SKM-1 treated with dmso at 0.1 percent for 144 hours (cell line): ENCODE results near the gene MGARP.
"Not testable (repeated sequence)": the region's sequence is repeated elsewhere in the genome, so short reads cannot be mapped to it uniquely, and the experiment has no call there.

Experiments used
- DNase-seq: peaks from one replicate; lab custom pipeline; 2025; ENCODE audit not compliant: unreplicated experiment; lab: John Stamatoyannopoulos, UW

MGARP gene

DNA sequence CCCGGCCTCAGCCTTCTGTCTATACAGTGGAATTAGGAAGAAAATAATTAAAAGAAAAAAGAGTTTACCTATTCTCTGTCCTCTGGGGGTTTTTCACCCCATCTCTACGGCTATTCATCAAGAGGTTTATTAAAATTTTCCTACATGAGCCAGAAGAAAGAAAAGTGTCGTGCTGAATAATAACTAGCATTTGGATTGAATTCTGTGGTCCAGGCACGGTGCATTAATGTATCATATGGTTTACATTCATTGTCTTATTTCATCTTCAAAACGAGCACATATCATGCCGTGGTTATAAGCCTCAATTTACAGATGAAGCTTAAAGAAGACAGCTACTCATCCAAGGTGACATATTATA, 15.9 kb upstream of the MGARP start:
- DNase-seq, result no peak

DNA sequence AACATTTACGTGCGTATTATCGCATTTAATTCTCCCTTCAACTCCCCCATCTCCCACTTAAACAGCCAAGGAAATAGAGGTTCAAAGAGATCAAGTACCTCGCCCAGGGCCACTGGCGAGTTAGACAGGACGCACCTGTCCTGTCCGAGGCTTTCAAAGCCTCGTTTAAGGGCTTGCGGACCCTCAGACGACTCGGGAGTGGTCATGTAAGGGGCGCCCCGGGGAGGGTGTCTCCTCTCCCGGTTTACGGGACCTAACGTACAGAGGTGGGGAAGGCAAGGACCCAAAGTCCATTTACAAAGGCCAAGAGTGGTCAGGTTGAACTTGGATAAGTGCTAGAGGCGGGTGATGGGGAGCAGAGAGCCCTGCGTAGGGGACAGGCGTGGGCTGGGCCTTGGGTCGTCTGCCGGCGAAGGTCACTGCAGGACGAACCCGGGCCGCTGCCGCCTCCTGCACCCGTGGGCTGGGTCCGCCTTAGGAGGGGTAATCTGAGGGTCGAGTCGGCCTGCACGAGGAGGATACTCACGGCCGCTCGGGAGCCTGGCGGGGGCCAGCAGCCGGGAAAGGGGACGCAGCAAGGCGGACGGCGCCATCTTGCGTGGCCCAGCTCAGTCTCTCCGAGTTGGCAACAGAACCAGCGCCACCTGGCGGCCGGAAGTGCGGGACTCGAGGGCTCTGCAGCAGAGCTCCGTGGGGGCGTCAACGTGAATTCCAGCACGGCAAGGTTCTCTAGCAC, 15.3 kb upstream of the MGARP start:
- DNase-seq, result peak; percentile 91

DNA sequence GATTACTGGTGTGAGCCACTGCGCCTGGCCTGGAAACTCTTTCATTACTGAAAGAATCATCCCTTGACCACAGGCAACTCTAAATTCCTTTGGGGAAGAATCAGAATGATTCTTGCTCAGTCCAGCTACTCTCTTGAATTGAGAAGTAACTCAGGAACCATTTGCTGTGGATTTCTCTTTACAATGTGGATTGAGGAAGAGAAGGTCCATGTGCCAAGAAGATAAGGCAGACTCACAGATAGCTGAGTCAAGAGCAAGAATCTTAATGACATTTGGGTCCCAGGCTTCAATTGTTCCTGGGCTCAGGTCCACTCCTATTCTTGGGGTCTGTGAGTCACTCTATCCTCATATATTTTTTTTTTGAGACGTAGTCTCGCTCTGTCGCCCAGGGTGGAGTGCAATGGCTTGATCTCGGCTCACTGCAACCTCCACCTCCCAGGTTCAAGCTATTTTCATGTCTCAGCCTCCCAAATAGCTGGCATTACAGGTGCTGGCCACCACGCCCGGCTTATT, 6.2 kb upstream of the MGARP start:
- no peak for DNase-seq

DNA sequence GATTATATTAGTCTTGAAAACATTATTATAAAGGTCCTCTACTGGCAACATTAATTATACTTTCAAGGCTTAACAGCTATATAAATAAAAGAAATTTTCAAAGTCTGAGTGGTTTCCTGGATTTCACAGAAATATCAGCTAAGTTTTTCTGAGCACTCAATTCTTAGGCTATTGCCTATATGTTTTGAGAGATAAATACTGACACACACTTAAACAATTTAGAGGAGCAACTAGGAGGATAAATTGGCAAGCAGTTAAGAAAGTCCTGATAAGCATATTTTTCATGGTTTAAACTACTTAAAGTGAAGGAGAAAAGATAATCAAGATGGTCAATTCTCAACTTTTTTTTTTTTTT, 2.7 kb upstream of the MGARP start:
- DNase-seq, result no peak

DNA sequence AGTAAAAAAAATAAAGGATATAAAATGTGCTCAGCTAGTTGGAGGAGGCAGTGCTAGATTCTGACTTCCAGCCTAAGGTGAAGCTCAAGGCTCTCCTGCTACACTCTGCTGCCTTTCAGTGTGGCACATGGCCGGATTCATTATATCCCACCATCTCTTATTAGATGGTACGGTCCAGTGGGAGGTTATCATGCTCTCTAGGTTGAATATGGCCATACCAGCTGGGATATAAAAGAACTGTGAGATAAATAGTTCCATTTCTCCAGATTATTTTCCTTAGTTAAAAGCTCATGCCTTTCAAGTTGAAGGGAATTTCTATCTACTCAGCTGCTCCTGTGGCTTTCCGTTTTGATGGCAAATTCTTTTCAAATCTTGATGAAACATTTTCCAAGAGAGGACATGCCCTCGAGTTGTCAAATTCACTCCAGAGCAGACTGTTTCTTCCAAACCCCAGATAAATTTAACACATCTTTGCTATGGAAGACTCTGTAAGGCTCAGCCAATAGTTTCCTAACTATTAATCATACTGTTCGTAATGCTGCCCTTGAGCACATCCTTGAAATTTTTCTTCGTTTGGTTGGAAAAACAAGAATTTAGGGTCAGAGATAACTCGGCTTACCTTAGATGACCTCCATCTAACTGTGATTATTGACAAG, 2.2 kb upstream of the MGARP start:
- no peak for DNase-seq

DNA sequence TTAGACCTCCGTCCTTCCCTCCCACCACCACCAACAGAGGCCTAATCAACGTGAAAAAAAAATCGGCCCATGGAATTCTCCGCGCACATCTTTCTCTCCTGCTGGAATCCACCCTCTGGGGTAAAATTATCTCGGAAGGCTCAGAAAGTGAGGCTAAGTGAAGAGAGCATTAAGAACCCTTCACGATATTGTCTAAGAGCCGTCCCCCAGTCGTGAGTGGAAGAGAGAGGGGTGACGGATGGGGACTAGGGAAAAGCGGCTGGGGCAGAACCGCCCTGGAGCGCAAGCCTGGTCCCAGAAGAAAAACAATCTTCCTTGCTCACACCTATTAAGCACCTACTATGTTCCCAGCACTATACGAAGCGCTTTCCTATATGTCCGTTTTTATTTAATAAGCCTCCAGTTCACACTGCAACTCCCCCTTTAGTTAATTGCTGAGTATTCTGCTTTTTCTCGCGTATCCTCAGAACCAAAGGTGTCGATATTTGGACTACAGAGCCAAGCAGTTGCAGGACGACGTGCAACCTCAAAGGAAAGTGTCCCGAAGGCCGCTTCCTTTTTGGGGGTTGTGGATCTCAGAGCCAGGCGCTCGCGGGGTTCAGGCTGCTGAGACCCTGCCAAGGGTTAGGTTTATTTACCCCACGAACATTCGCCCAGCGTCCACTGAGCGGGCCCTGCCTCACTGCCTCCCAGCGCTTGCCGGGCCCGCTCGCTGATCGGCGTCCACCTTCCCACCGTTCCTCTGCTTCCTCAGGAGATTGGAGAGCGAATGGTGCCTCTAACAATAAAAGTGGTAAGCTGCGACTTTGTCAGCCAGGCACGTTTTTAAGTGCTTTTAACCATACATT, 889 bp downstream of the MGARP start:
- no peak for DNase-seq

DNA sequence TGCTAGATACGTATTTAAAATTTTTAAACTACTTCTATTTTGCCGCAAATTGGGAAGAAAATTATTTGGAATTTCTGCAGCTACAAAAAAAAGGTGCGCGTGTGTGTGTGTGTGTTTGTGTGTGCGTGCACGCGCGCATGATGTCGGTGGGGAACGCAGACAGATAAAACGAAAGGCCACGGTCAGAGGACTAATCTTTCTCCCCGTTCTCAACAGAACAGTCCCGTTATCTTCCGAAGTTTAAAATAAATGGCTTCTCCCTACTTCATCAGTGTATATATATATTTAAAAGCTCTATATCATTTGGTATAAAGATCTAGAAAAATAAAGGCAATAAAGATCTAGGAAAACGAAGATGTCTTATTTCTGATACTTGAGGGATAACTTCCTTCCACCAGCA, 1.5 kb downstream of the MGARP start:
- no peak for DNase-seq

DNA sequence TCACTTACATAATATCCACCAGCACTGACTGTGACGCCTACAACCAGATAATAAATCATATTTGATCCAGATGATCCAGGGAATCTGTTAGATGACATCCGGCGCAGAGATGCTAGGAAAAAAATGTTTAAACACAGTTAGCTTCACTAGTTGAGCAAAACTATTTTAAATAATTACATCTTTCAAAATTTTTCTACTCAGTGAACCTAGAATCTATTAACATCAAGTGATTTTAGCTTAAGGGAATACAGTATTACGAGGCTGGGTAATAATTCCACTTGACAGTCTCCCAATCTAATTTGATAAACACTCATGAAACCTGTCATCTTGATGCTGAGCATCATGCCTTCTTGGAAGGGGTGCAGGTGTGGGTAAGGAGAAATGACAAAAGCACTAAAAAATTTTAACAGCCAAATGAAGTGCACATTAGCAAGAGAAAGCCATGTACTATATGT, 4.7 kb downstream of the MGARP start:
- no peak for DNase-seq

DNA sequence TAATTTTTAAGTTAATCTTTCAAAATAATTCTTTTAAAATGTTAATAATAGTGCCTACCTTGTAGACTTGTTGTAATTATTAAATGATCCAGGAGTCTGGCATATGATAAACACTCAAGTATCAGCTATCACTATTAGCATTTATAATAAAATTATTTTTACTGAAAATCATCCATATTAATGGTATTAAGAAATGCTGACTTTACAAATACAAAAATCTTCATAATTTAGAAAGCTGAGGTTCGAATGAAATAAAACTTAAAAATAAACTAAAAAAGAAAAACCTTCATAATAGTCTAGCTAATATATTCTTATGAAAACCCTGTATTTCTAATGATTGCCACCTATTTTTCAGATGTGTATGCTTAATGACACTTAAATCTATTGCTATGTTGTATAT, 5.2 kb downstream of the MGARP start:
- DNase-seq, result no peak

DNA sequence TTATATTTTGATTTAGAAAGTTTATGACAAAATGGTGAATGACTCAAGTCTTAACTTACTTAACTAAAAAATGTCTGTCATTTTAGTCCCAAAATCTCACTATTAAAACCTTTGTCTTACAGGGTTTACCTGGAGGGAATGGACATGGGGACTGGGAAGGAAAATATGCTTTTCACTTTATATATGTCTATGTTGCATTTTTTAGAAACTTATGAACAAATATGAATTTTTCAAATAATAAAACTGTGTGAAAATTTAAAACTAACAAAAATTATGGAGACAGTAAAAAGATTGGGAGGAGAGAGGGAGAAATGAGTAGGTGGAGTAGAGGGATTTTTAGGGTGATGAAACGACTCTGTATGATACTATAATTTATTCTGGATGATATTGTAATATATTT, 6.2 kb downstream of the MGARP start:
- DNase-seq, result no peak

DNA sequence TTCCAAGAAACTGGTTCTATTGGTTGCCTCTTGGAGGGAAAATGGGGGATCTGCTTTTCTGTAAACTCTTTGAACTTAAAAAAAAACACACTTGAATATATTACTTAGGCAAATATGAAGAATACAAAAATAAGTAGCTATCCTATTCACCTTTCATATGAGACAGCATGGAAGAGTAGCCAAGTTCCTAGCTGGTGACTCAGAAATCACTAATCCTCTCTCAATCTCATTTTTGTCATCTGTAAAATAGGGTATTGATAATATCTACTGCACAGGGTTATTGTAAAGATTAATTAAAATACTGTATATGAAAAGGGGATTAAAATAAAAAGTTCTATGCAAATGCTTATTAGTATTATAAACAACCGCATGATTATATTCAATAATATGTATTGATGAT, 12.7 kb downstream of the MGARP start:
- DNase-seq, result no peak

DNA sequence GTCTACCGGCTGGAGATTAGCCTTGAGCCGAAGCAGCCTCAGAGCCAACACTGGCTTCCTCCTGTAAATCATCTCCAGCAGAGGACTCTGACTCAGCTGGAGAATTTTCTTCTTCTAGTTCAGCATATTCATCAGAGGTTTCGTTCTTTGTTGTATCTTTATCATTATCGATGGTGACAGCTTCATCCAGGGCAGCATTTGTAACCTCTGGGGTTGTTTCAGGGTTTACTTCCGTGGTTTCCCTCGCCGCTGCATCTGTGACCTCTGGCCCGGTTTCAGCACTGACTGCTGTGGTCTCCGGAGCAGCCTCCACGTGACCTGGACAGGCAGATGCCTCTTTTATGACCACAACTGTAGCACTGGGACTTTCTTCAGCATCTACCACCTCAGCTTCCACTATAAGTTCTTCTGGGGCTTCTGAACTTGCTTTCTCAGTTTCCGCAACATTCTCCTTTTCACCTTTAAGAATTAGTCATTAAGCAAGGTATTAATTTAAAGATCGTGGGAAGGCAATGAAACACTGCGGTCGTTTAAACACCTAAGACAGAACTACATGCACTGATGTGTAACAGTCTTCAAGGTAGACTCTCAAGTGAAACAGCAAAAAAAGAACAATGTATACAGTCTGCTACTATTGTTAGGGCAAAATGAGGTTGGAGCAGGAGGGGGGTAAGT, 13.3 kb downstream of the MGARP start:
- peak; percentile 93 for DNase-seq

DNA sequence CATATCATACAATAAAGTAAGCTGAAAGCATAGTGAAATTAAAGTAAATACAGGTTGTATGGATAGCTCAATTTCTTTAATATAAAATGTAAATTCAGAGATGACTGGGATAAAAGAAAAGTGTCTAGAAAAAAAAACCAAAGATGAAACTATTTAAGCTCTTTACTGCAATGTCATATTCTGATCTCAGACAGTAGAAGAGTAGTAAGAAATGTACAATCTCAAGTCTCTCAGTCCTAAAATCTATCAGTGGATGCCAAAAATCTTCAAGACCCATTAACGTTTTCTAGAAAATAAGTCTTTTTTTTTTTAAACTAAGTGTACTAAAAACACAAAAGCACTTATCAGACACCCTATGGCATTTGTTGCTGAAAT, 13.8 kb downstream of the MGARP start:
- no peak for DNase-seq

DNA sequence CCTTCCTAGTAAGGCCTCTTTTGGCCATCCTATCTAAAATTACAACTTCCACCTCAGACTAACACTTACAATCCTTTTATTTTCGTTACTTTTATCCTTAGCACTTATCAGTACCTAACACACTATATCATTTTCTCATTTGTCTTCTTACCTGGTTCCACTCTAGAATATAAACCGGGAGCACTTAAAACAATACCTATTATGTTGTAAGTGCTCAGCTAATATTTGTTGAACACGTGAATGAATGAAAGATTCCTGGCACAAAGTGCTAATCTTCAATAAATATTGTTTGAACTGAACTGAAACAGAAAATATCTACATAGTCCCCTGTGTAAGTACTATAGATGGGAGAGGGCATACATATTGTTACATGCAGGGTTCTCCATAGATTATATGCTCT, 14.4 kb downstream of the MGARP start:
- DNase-seq, result no peak

DNA sequence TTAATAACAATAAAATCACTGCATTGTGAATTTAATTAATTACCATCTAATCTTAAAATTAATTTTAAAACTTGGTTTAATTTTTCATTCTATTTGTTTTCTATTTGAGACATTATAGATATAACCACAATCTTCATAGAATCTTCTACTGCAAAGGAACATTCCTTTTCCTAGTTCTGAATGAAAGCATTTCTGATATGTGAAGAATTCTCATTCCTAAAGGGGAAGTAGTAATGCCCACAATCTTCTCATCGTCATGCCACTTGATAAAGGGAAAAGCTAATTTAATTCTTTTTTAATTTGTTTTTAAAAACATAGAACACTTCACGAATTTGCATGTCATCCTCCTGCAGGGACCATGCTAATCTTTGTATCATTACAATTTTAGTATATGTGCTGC, 23.7 kb downstream of the MGARP start:
- no peak for DNase-seq

DNA sequence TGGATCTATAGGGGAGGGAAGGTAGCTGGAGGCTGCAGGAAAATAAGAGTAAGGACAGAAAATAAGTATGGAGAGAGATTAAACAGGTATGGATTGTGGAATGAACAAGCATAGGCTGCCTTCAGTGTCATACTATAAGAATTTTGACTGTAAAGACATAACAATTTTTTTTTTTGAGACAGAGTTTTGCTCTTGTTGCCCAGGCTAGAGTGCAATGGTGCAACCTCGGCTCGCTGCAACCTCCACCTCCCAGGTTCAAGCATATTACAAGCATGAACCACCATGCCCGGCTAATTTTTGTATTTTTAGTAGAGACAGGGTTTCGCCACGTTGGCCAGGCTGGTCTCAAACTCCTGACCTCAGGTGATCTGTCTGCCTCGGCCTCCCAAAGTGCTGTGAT, 24.4 kb downstream of the MGARP start:
- DNase-seq, result not testable (repeated sequence)

DNA sequence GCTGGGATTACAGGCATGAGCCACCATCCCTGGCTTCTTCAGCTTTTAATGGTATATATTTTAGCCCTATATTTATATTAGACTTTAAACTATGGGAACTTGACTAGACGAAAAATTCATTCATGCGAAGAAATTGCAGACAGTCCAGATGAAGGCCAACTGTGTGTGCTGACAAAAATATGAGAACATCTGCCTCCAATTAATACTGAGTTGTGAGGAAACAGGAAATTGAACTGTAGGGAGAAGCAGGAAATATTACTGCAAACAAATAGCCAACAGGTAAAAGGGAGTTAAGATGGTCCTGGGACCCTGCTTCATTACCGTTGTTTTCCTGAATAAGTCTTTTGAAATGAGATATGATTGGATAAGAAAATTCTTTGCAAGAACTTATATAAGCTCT, 26.3 kb downstream of the MGARP start:
- DNase-seq, result no peak

DNA sequence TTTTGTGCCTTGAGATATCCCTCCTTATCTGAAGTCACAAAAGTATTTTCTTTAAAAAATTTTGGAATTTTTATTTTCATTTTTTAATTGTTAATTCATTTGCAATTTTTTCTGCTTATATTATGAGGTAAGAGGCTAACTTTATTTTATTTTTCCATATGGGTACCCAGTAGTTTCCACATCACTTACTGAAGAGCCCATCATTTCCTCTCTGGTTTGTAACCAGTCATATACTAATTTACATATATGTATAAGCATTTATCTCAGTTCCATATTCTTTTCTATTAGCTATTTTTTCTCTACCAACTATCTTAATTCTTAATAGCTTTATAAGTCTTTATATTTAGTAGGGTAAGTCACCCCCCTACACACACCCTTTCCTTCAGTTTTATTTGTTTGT, 27.0 kb downstream of the MGARP start:
- DNase-seq, result no peak

DNA sequence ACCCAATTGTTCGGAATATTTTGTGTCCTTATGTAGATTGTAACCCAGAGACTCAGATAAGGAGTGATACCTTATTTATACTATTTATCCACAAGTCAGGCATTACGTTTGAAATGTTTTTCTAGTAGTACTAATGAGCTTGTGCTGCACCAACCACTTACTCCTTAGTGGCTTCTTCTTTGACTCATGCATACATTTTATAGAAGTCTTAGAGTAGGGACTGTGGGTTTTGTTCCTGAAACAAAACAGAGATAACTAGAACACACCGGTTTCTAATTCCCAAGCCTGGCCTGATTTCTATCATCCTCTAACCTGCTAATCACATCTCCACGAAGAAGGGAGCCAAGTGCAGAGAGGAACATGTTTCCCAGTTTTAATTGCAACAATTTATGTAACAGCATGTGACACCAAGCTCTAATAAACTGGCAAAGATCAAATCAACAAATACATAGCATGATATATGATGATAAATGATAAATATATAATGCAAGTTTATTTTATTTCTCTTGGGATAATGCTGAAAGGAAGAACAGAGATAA, 32.3 kb downstream of the MGARP start:
- DNase-seq, result no peak

DNA sequence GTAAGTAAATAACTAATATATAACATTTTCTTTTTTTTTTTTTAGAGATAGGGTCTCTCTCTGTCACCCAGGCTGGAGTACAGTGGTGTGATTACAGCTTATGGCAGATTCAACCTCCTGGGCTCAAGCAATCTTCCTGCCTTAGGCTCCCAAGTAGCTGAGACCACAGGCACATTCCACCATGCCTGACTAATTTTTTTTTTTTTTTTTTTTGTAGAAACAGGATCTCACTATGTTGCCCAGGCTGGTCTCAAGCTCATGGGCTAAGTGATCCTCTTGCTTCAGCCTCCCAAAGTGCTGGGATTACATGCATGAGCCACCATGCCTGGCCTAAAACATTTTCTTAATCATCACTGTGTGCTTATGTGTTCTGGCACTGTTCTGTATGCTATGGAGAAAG, 32.8 kb downstream of the MGARP start:
- DNase-seq, result no peak

DNA sequence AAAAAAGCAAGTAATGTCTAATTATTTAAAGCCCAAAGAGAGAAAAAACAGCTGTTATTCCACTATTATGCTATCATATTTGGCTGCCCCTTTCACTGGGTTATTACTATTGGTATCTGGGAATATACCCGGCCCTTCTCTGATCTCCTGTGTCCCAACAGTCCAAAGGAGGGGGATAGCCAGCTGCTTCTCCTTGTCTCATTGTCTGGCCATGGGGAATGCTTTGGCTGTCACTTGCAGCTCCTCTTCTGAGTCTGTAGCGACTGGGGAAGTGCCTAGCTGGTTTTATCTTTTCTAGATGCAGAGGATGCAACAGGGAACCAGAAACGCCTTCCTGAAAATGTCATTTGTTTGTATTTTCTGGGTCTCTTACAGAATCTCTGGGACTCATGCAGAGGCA, 33.9 kb downstream of the MGARP start:
- DNase-seq, result no peak
